Activated CD8-positive, alpha-beta T cell treated with anti-CD3 and anti-CD28 coated beads, Interleukin-2, amount 10 ng/mL, durations not matched to agents 7 days and 5 days (primary cell): Measurements from ENCODE around the gene HPN. TPM values are rescaled to one million over a fixed set of nuclear protein-coding genes. Genes with fewer than 3 reads are reported as not detected.

Experiments
- ATAC-seq: fragments of 150-1000 bp; cut with Tn5 transposase; one replicate; pipeline ENCODE4 v1.10.0; 2021; ENCODE audit warnings: moderate library complexity
- CTCF ChIA-PET: fragments of 350-600 bp; sonication (Branson Sonifier 250); formaldehyde crosslinking; loops from one replicate; lab custom pipeline; 2021; ENCODE audit warnings: antibody characterized with exemption; lab: Charles Lee
- POLR2A ChIA-PET: fragments of 350-600 bp; sonication (Branson Sonifier 250); formaldehyde crosslinking; loops from one replicate; lab custom pipeline; 2021; ENCODE audit warnings: antibody characterized with exemption; lab: Charles Lee
- DNase-seq: peaks from one replicate; pipeline ENCODE4 v3.0.0-alpha.2; 2020
- H3K27ac Mint-ChIP-seq: one replicate; pipeline ENCODE4 v1.8.0; 2021; ENCODE audit warnings: mild to moderate bottlenecking, mixed read lengths
- H3K27me3 Mint-ChIP-seq: one replicate; pipeline ENCODE4 v1.8.0; 2021; ENCODE audit warnings: low read depth, mixed read lengths
- H3K36me3 Mint-ChIP-seq: one replicate; pipeline ENCODE4 v1.8.0; 2021; ENCODE audit warnings: low read depth, mixed read lengths
- H3K4me1 Mint-ChIP-seq: one replicate; pipeline ENCODE4 v1.8.0; 2021; ENCODE audit warnings: low read depth, mixed read lengths
- H3K4me3 Mint-ChIP-seq: one replicate; pipeline ENCODE4 v1.8.0; 2021; ENCODE audit warnings: mild to moderate bottlenecking, mixed read lengths
- H3K9me3 Mint-ChIP-seq: one replicate; pipeline ENCODE4 v1.8.0; 2022; ENCODE audit warnings: mixed read lengths; ENCODE audit not compliant: insufficient read depth
- total RNA-seq, 2 experiments: library from RNA; stranded (reverse); gene quantifications; one replicate each; pipeline ENCODE4 v1.2.3, GENCODE V29; 2021

The HPN gene
- total RNA-seq, 2 experiments from 2014 or later = not detected

- ChIA-PET POLR2A (no interaction called here), CTCF (no interaction called here)
- ATAC-seq (no peak), DNase-seq (no peak)
- H3K9me3 Mint-ChIP-seq = peaks cover 5% of the 10 kb centered on the region
- H3K4me1 Mint-ChIP-seq = peaks cover 2% of the 10 kb centered on the region
- H3K4me3 Mint-ChIP-seq = no peak overlapping the region
- no peaks in the 10 kb centered on the region for H3K27me3 Mint-ChIP-seq
- H3K27ac Mint-ChIP-seq = no peak overlapping the region
- peaks cover 2% of the 10 kb centered on the region for H3K36me3 Mint-ChIP-seq
These were observed 63.5 kb downstream of the HPN start for GRCh38 chr19:35105047-35105410.

DNA sequence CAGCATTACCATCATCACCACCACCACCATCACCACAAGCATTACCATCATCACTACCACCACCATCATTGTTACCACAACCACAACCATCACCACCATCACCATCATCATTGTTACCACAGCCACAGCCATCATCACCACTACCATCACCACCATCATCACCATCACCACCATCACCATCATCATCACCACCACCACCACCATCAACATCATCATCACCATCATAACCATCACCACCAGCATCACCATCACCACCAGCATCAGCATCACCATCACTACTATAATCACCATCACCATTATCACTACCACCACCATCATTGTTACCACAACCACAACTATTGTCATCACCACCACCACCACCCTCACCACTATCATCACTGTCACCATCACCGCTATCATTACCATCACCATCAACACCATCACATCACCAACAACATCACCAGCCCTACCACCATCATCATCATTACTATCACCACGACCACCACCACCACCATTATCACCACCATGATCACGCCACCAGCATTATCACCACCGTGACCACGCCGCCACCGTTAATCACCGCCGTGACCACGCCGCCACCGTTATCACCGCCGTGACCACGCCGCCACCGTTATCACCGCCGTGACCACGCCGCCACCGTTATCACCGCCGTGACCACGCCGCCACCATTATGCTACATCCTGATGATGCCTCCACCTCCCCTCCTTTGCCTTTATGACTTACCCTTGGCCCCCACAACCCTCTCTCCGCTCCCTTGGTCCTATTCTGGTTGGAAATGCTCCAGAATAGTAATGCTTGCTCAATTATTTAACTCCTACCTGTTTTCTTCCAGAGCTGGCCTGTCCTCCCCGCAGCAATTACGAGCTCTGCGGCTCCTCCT lies 64.1 kb downstream of the HPN start:
- Mint-ChIP-seq H3K4me1 (peaks cover 2% of the 10 kb centered on the region), H3K27me3 (no peaks in the 10 kb centered on the region), H3K4me3 (no peak overlapping the region), H3K36me3 (peaks cover 2% of the 10 kb centered on the region), H3K27ac (no peak overlapping the region), H3K9me3 (peaks cover 5% of the 10 kb centered on the region)
- POLR2A ChIA-PET = no interaction called here
- ATAC-seq (no peak), DNase-seq (no peak)
- CTCF ChIA-PET = interaction anchor here (0.8 kb wide), 1 partner anchor 39 kb away, joined by 4 read pairs; no protein-coding TSS in a partner anchor

- Mint-ChIP-seq H3K27ac (no peak overlapping the region), H3K27me3 (no peaks in the 10 kb centered on the region), H3K4me1 (peaks cover 2% of the 10 kb centered on the region), H3K36me3 (peaks cover 2% of the 10 kb centered on the region), H3K9me3 (peaks cover 5% of the 10 kb centered on the region), H3K4me3 (no peak overlapping the region)
- CTCF ChIA-PET = interaction anchor here (0.8 kb wide), 1 partner anchor 39 kb away, joined by 4 read pairs; no protein-coding TSS in a partner anchor
- DNase-seq = no peak
- no peak for ATAC-seq
- POLR2A ChIA-PET = no interaction called here
These were observed 64.7 kb downstream of the HPN start for GRCh38 chr19:35106291-35106583.

GRCh38 chr19:35106898-35107541 lies 65.5 kb downstream of the HPN start:
- Mint-ChIP-seq H3K27ac (no peak overlapping the region), H3K4me1 (peaks cover 2% of the 10 kb centered on the region), H3K36me3 (peaks cover 2% of the 10 kb centered on the region), H3K9me3 (peaks cover 5% of the 10 kb centered on the region), H3K27me3 (no peaks in the 10 kb centered on the region), H3K4me3 (no peak overlapping the region)
- CTCF ChIA-PET = interaction anchor here (0.8 kb wide), 1 partner anchor 40 kb away, joined by 4 read pairs; no protein-coding TSS in a partner anchor
- DNase-seq (no peak), ATAC-seq (no peak)
- POLR2A ChIA-PET = no interaction called here

DNA sequence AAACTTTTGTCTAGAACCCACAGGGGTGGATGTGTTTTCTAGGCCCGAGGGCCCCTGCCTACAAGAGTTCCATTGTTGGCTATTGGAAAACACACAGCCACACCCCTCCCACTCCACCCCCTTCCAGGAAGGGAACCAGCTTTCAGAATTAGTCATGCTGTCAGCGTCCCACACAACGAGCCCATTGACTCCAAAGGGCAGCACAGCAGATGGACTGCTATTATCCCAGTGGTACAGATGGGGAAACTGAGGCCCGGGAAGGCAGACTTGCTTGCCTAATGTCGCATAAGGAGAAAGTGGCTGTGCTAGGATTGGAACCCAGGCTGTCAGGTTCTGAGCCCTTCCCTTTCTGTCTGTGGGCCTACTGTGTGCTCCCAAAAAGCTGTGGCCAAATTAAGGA lies 66.0 kb downstream of the HPN start:
- no peak for ATAC-seq
- ChIA-PET POLR2A (no interaction called here), CTCF (interaction anchor here (1.2 kb wide), 1 partner anchor 41 kb away, joined by 3 read pairs; no protein-coding TSS in a partner anchor)
- Mint-ChIP-seq H3K27me3 (no peaks in the 10 kb centered on the region), H3K4me1 (peaks cover 2% of the 10 kb centered on the region), H3K4me3 (no peak overlapping the region), H3K36me3 (peaks cover 2% of the 10 kb centered on the region), H3K27ac (no peak overlapping the region), H3K9me3 (peaks cover 5% of the 10 kb centered on the region)
- no peak for DNase-seq

DNA sequence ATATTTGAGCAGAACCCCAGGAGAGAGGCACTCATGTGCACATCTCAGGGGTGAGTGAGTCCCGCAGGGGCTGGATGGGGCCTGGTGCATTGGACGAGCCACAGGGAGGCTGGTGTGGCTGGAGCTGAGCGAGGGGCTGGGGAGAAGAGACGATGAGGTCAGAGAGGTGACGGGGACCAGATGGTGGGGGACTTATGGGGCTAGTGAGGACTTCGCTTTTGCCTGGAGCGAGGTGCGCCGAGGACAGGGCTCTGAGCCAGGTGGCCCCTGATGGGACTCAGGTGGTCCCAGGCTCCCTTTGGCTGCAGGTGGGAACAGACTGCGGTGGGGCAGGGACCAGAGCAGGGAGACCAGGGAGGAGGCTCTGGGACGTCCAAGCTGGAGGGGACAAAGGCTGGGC lies 67.2 kb downstream of the HPN start:
- no peak for DNase-seq
- ChIA-PET CTCF (interaction anchor here (1.2 kb wide), 1 partner anchor 42 kb away, joined by 3 read pairs; no protein-coding TSS in a partner anchor), POLR2A (no interaction called here)
- no peak for ATAC-seq
- Mint-ChIP-seq H3K27me3 (no peaks in the 10 kb centered on the region), H3K36me3 (peaks cover 2% of the 10 kb centered on the region), H3K27ac (no peak overlapping the region), H3K4me3 (no peak overlapping the region), H3K4me1 (peaks cover 2% of the 10 kb centered on the region), H3K9me3 (peaks cover 5% of the 10 kb centered on the region)

GRCh38 chr19:35109395-35110112 lies 68.0 kb downstream of the HPN start:
- Mint-ChIP-seq H3K27ac (no peak overlapping the region), H3K36me3 (peaks cover 2% of the 10 kb centered on the region), H3K4me3 (no peak overlapping the region), H3K4me1 (peaks cover 4% of the 10 kb centered on the region), H3K9me3 (peaks cover 5% of the 10 kb centered on the region), H3K27me3 (no peaks in the 10 kb centered on the region)
- ATAC-seq (no peak), DNase-seq (no peak)
- POLR2A ChIA-PET = no interaction called here
- CTCF ChIA-PET = no interaction called here

- Mint-ChIP-seq H3K36me3 (peaks cover under 1% of the 10 kb centered on the region), H3K27ac (no peak overlapping the region)
- POLR2A ChIA-PET = interaction anchor here (0.6 kb wide), 1 partner anchor 373 kb away, joined by 3 read pairs; no protein-coding TSS in a partner anchor
These were observed 69.5 kb downstream of the HPN start for GRCh38 chr19:35110974-35111373.

DNA sequence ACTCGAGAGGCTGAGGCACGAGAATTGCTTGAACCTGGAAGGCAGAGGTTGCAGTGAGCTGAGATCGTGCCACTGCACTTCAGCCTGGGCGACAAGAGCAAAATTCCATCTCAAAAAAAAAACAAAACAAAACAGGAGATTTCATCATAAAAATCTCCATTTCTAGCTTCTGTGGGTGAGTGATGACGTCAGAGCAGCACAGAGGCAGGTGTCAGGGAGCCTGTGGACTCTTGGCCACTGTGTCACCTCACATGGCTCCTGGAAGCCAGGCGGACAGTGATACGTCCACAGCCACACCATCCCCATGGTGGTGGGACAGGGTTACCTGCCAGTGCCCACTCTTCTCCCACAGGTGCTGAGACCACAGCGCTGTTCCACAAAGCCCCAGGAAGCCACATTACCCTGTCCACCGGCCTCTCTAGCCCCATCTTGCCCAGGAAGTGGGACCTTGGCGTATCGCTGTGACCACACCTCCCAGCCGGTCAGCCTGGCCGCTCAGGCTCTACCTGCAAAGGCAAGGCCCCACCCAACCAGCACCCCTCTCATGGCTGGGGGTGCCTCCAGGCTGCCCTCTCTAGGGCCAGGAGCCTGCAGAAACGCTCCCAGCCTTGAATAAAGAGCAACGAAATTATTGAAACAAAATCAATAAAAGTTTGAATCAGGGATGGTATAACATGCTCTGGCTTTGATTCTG lies 71.6 kb downstream of the HPN start:
- ChIA-PET POLR2A (no interaction called here), CTCF (interaction anchor here (1.1 kb wide), 1 partner anchor 46 kb away, joined by 3 read pairs; no protein-coding TSS in a partner anchor)
- Mint-ChIP-seq H3K27ac (no peak overlapping the region), H3K9me3 (no peaks in the 10 kb centered on the region), H3K27me3 (no peaks in the 10 kb centered on the region), H3K4me1 (peaks cover 6% of the 10 kb centered on the region), H3K36me3 (no peaks in the 10 kb centered on the region), H3K4me3 (no peak overlapping the region)
- DNase-seq (no peak), ATAC-seq (no peak)

More at GRCh38 chr19:35110974-35111373, 69.5 kb downstream of the HPN start:
- ATAC-seq = no peak
- H3K4me3 Mint-ChIP-seq = no peak overlapping the region
- no peaks in the 10 kb centered on the region for H3K27me3 Mint-ChIP-seq
- DNase-seq = no peak
- peaks cover 8% of the 10 kb centered on the region for H3K4me1 Mint-ChIP-seq
- CTCF ChIA-PET = interaction anchor here (1.2 to 1.4 kb wide), 2 partner anchors 25 to 44 kb away, joined by 3 to 5 read pairs; no protein-coding TSS in a partner anchor
- peaks cover 5% of the 10 kb centered on the region for H3K9me3 Mint-ChIP-seq

- Mint-ChIP-seq H3K36me3 (no peaks in the 10 kb centered on the region), H3K27ac (no peak overlapping the region), H3K4me3 (no peak overlapping the region), H3K4me1 (peaks cover 6% of the 10 kb centered on the region), H3K27me3 (no peaks in the 10 kb centered on the region), H3K9me3 (no peaks in the 10 kb centered on the region)
- POLR2A ChIA-PET = no interaction called here
- CTCF ChIA-PET = interaction anchor here (0.8 to 1.4 kb wide), 7 partner anchors 10 to 150 kb away, joined by 3 to 8 read pairs (median 4); no protein-coding TSS in a partner anchor
- DNase-seq (peak; percentile 74), ATAC-seq (peak; percentile 85)
These were observed 73.0 kb downstream of the HPN start for GRCh38 chr19:35114353-35115176.
